GM19463 (cell line): ENCODE results near the gene KRT80.

Experiments
- ATAC-seq: cut with Tn5 transposase; IDR thresholded peaks from one replicate; pipeline ENCODE4 v1.9.1; 2021; ENCODE audit warnings: mild to moderate bottlenecking, moderate library complexity; ENCODE audit not compliant: unreplicated experiment

Gene KRT80

DNA sequence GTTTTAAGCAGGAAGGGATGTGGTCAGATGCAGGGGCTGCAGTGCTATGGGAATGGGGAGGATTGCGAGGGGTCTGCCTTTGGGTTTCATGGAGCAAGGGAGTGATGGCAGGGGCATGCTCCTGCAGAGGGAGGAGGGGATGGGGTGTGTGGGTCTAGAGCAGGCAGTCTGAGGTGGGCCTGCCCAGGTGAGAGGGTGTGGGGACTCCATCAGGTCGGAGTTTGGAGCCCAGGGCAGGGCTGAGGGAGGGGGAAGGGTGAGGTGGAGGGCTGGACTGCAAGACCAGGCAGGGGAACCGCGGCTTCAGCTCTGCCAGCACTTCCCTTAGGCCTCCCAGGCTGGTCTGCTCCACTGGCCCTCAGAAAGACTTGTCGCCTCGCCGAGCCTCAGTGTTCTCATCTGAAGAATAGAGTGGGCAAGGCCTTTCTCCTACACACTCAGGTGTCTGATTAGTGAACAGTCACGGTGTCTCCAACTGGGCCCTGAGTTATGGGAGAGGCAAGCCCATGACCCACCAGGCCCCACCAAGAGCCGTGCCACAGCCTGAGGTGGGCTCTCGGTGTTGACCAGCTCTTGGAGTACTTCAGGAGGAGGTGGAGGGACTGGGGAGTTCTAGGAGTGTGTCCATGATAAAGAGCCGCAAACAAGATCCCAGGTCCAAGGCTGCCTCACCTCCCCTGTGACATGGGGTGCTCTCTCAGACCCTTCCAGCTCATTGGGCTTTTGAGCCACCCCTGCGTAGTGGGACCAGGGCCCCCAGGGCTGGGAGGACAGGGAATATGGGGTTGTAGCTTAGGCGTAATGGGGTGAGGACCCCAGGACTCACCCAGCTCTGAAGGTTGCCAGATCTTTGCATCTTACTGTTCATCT, 20.1 kb upstream of the KRT80 start:
- ATAC-seq = no peak

DNA sequence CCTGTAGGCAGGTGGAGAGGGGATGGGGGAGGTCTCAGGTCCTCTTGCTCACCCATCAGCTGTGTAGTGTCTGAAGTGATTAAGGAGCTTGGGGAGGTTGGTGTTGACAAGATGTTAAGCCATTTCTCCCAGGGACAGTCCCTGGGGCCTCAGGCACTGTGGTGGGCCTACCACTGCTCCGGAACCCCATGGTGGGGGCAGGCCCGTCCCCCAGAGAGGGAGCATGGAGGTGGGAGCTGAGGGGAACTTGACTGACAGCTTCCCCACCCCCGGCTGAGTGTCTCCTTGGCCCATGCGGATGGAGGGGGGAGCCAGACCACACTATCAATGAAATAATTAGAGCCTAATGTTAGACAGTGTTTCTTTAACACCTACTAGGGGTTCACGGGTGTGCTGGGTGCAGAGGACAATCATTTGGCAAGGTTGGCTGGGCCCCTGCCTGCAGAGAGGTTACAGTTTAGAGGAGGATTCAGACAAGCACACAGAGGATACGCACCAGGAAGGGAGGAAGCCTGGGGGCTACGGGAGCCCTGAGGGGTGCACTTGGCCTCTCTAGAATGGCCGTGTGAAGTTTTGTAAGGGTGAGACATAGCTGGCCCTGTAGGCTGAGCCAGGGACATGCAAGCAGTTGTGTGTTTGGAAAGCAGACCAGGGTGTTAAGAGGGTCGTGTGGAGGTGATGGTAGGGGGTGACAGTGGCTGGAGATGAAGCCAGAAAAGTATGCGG, 19.3 kb upstream of the KRT80 start:
- ATAC-seq = no peak

DNA sequence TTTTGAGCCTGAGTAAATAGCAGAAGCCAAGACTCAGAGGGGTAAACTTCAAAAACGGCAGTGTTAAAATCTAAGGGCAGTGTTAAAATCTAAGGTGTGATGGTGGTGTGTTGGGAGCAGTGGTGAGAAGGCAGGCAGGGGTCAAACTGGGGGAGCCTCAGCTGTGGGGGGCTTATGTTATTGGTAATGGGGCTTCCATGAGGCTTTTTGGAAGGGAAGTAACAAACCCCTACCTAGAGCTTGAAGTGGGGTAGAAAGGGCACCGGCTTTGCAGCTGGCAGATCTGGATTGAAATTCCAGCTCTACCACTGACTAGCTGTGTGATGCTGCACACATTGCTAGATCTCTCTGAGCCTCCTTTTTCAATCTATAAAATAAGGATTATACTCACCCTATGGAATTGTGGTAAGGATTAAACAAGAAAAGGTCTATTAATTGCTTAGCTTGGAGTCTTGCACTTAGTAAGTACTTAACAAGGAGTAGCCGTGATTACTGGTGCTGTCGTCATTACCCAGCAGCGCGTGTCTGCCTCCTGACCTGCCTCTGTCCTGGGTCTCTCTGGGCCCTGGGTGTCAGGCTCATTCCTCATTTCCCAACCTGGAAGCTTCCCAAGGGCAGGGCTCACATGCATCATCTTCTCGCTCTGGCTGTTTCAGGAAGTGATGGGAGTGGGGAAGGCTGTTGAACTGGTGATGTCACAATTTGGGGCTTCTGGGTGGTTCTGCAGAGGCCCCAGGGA, 18.5 kb upstream of the KRT80 start:
- ATAC-seq = no peak

DNA sequence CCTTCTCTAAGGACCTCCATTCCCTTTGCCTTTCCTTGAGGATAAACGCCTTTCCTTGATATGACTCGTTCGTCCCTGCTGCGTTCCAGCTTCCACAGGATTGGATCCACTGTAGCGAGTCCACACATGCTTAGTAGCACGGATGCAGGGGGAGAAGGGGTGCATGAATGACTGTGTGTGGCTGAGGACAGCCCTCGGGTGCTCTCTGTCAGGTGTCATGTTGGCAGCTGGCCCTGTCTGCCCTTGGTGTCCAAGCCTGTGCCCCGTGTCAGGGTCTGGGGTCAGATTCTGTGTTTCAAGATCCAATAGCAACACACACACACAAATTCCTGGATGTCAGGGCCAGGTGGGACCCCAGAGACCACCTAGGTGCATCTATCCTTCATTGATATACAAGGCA, 17.5 kb upstream of the KRT80 start:
- ATAC-seq = no peak

DNA sequence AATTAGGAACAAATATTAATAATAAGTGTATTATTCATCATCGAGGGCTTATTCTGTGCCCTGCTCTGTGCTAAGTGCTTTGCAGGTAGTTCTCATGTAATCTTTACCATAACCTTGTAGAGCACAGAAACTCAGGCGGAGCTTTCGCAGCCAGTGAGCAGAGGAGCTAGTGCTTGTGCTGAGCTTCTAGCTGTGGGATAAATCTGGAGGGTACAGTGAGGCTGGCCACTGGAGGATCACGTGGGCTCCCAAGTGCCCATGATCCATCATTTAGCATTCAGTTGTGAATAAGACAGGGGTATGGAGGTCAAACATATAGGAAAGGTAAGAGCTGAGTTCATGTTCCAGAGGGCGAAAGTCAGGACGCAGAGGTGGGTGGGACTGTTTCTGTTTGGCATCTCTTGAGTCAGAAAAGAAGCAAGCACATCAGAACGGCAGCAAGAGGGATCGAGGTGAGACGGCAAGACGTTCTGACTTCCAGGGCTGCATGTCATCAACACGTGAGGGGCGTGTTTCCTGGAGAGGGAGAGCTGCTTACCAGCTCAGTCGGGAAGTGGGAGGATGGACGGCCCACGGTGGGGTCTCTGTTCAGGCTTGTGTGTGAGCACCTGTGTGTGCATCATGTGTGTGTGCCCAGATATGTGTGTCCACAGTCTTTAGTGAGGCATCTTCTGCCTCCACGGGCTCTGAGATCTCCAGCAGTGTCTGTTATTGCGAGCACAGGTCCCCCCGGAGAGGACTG, 16.8 kb upstream of the KRT80 start:
- ATAC-seq = no peak

DNA sequence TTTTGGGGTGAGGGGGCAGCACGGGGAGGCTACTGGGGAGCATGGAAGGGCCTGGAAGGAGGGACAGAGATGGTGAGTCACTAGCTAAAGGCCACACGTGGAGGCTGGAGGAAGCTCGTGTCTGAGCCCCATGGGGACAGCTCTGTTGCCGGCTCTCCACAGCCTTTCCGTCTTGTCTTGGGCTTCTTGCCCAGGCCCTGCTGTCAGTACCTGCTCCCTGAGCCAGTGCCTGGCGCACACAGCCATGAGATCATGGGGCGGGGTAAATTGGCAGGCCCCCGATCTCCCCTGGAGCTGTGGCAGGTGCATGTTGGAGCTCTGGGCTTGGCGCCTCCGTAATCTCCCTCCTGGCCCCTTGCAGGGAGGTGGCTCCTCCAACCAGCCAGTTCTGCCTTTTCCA, 16.1 kb upstream of the KRT80 start:
- no peak for ATAC-seq

DNA sequence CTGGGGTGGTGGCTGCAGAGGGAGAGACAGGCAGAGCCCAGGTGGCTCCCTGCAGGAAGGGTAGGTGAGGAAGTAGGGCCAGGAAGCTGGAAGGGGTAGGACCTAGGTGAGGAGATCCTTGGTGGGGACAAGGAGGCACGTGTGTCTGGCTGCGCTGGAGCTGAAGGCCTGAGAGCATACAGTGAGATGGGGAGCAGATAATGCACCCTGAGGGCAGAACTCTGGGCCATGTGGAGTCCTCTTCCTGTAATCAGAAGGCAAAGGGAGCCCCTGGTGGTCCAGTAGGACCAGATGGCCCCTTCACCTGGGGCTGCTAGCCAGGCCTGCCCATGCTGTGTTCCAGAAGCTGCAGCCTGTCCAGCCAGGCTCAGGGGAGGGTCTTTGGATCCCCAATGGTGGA, 15.3 kb upstream of the KRT80 start:
- no peak for ATAC-seq

DNA sequence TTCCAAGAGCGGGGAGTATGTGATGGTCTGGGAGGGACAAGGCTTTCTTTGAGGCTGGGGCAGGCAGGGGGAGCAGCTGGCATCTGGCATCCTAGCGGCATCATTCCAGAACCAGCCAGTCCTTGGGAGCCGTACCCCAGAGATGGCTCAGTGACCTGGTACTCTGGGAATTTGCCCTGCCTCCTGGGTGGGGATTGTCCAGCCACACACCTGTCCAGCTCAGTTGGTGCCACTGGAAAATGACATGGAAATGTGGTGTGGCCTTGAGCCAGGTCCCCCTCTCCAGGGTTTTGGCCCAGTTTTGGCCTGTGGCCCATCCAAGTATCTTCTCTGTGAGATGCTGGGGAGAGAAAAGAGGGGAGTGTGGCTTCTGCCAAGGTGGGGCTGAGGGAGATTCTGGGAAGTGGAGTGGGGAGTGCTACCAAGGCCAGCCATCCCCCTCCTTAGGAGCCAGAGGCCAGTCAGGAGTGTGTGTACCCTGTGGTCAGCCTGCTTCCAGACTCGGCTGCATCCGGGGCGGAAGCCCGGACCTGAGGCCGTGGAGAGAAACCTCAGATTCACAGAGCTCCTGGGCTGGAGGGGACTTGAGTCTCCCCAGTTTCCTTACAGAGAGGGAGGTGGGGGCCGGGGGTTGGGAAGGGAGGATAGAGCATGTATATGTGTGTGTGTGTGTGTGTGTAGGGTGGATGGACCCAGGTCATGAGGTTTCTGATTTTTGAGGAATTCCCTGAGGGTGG, 14.7 kb upstream of the KRT80 start:
- ATAC-seq = no peak

DNA sequence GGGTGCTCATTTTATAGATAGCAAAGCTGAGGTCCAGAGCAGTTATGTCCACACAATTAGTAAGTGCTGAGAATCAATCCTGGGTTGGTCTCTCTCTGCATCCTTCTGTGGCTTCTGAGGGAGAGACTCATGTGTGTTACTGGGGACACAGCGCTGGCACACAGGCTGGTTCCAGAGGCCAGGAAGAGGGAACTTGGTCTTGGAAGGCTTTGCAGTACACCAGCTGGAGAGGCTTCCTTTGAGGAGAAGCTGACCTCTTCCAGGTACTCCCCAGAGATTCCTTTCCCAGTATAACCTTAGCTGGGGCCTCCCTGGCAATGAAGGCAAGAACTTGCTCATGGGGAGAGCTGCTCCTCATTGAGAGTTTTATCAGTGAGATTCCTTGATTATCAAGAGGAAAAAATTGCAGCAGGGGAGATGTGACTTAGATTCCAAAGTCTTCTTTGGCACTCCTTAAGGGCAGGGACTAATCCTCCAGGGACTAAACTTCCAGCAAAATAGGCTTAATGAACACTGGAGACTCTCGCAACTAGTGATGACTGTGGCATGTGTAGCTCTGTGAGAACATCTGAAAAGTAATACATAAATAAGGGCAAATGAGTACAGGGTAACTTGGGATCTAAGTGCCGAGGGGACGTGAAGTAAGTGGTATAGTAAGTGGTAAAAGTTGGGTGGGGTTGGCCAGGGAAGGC, 13.9 kb upstream of the KRT80 start:
- ATAC-seq = no peak

DNA sequence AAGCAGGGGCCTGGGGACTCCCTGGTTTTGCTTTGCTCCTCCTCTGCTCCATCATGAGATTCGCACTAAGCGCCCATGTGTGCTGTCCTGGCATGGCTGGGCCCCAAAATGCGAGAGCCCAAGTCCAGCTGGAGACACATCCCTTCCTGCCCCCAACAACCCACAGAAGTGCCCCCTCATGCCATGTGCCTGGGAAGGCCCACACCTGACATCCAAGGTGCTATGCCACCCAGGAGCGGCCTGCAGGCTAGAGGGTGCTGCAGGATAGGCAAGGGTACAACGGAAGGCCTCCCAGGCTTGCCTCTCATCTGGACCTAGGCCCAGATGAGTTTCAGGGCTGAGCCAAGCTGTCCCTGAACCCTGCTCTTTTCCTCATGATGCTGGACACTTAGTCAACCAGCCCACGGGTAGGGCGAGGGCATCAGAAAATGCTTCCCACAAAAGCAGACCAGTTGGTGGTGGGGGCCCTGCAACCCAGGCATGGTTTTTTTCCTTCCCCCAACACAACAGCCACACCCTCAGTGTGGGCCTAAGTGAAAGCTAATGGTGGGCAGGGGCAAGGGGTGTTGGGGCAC, 13.2 kb upstream of the KRT80 start:
- no peak for ATAC-seq

DNA sequence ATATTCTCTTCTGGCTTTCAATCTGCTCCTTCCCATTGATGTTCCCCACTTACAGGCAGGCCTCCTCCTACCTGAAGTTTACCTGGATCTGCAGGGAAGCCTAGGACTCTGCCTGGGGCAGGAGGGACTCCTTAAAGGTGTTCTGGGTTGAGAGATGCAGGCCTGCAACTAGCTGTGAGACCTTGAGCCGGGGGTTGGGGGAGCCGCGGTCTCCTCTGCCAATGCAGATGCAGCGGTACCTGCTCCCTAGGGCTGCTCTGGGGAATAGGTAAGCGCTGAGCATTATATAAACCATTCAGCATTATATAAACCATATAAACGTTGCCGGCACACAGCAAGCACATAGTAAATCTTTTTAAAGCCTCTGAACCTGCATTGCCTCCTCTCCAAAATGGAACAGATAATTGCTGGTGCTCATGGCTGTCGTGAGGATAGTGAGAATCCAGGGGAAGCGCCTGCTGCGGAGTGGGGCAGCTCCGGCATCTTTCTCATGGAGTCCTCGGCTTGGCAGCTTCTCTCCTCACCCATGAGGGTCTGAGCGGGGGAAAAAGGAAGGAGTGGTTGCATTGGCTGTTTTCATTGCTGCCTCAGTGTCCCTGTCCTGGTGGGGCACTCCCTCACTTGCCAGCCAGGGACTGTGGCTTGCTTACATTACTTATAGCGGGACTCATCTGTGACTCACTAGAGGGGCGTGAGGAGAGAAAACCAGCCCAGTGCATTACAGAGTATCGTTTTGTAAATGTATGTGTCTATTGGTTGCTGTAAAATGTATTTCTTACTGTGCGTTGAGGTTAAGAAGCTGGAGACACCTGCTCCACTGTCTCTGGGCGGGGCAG, 12.5 kb upstream of the KRT80 start:
- ATAC-seq = no peak

DNA sequence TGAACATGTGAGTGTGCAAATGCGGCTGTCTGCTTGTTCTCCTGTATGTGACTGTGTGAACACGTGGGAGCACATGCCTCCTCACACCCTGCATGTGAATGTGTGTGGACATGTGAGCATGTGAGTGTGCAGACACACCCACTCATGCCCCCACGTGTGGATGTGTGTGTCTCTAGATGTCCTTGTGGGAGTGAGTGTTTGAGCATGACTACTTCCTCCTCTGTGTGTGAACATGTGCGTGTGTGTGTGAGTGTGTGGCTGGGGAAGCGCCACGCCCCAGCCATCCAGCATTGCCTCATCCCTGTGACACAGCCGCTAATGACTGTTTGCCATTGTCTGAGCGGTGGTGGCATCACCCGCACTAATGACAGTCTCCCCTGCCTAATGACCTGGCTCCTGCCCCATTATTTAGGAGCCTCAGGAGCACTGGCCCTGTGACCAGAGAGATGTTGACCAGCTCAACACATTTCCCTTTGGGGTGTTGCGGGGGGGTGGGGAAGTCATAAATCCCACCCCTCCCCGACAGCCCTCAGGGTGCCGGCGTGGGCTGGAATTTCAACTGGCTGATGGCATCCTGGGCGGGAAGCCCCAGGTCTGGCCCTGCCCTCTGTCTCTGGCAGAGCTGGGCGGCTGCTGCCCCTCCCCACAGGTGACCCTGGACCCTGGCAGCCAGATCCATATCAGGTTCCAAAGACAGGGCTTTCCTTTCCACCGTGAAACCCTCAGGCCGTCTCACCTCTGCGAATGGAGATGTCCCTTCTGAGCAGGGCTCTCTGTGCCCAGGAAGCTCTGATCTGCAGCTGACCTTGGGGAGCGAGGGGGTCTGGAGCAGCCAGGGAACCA, 11.5 kb upstream of the KRT80 start:
- no peak for ATAC-seq

DNA sequence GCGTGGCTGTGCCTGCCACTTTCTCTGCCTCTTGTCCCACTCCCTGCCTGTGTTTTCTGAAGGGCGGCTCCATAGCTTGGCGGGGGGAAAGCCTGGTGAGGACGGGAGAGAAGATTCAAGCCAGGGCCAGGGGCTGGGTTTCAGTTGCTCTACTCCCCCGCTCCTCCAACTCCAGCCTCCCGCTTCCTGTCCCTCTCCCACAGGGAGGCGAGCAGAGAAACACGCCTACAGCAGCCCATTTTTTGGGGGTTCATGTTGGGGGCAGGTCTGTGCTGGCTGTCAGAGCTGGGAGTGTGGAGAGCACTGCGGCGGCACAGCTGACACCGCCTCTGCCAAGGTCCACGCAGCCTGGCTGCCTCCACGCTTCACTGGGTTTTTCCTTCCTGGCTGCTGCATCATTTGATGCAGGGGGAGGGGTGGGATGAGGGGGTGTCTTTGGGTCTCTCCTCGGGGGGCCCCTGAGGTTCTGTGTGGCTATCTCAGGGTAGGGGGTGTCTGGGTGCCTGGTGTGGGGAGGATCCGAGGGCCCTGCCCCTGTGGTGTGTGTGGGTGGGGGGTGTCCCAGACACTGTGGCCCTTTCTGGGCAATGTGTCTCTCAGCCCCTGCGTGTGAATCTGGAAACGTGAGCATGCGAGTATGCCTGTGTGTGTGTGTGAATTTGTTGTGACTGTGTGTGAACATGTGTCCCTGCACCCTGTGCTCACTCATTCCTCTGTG, 10.7 kb upstream of the KRT80 start:
- no peak for ATAC-seq

DNA sequence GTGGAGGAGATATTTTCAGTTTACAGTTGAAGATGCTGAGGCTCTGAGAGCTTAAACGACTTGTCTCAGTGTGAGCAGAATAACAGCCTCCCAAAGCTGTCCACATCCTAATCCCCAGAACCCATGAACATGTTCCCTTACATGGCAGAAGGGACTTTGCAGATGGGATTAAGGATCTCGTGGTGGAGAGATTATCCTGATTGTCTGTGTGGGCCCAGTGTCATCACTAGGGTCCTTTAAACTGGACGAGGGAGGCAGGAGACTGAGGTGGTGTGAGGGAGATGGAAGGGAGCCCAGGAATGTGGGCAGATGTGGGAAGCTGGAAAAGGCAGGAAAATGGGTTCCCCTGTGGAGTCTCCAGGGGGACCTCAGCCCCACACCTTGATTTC, 9.6 kb upstream of the KRT80 start:
- ATAC-seq = no peak

DNA sequence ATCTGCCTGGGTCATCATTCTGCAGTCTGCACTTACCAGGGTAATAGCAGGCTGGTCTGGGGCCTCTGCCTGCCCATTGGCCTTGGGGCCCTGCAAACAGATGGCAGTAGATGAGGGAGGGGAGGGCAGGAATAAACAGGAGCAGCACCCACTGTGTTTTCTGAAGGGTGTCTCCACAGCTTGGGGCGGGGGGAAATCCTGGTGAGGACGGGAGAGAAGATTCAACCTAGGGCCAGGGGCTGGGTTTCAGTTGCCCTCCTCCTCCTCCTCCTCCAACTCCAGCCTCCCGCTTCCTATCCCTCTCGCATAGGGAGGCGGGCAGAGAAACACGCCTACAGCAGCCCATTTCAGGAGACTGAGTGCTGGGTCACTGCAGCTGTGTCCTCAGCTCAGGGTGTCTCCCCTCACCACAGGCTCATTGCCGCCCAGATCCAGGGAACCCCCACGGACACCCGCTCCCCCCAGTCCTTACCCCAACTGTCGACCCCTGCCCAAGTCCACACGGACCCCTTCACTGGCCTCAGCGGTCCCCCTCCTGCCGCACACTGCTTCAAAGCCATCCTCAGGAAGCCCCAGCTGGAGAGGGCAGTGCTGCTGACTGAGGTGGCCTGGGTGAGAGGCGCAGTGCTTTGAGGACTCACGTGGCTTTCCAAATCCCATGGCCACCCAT, 9.1 kb upstream of the KRT80 start:
- no peak for ATAC-seq

DNA sequence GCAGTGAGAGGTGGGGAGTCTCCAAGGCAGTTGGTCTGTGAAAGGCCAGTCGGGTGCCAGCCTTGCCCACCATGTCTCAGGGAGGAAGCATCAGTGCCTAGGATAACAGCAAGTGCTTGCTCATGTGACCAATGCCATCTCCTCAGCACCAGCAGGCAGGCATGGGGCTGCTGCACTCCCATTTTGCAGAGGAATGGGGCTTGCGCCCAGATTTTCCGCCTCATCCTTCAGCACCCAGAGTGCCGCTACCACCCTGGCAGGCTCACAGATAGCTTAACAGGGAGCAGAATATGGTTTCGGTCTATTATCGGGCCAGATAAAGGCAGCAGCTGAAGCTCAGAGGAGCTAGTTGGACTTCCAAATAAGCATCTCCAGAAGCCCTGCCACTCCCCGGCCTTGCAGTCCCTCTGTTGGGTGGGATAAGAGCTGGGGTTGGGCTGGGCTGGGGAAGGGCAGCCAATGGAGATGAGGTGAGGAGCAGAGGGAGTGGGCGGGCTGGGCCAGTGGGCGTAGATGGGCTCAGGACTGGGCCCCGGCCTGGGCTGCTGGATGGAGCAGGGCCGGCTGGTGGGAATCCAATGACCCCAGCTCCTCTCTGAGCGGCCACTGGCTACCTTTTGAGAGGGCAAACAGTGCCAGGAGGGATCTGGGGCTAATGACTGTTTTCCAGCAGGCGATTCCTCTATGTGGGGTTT, 8.4 kb upstream of the KRT80 start:
- ATAC-seq = no peak
